Amniotic epithelial cell (primary cell): Measurements from ENCODE around the gene INO80B.
"Not testable (repeated sequence)": the region's sequence is repeated elsewhere in the genome, so short reads cannot be mapped to it uniquely, and the experiment has no call there.

Source experiments
- DNase-seq: peaks from one replicate; pipeline ENCODE4 v3.0.0-alpha.2; 2010; ENCODE audit warnings: low read depth

Gene INO80B

DNA sequence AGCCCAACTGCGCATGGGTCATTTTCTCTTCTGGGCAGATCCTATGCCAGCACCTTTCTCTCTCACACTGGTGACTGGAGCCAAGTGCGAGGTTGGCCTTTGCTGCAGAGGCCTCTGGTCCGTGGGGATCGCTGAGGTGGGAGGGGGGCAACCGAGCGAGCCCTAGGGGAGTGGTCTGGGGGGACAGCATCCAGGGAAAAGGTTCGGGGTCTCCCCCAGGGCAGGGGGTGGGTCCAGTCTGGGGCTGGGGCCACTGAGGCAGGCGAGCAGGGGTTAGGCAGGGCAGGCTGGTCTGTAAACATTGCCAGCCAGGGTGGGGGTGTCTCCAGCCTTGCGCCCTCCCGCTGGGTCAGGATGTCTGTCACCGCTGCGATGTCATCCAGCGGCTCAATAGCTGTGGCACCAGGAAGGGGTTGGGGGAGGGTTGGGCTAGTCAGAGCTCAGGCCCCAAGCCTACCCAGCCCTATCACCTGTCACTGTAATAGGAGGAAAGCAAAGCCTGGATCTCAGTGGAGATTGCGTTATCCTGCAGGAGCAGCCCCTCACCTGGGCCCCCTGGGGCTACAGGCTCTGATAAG lies 28.6 kb upstream of the INO80B start:
- no peak for DNase-seq

GRCh38 chr2:74427551-74427950 lies 27.3 kb upstream of the INO80B start:
- DNase-seq: no peak

DNA sequence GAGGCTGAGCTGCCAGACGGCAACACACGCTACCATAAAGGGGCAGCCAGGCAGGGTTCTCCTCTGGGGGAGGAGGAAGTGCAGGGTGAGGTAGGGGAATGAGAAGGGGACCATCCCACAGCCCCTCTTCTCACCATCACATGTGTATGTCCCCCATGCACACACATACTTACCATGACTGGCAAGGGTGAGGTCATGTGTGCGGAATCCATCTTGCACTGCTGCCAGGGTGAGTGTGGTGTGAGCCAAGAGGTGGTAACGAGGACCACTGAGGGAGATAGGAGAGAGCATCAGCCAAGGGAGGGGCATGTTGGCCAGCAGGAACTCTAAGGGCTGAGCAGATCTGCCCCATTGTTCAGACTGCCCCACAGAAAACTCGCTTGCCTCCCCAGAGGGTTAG lies 26.2 kb upstream of the INO80B start:
- DNase-seq: no peak

DNA sequence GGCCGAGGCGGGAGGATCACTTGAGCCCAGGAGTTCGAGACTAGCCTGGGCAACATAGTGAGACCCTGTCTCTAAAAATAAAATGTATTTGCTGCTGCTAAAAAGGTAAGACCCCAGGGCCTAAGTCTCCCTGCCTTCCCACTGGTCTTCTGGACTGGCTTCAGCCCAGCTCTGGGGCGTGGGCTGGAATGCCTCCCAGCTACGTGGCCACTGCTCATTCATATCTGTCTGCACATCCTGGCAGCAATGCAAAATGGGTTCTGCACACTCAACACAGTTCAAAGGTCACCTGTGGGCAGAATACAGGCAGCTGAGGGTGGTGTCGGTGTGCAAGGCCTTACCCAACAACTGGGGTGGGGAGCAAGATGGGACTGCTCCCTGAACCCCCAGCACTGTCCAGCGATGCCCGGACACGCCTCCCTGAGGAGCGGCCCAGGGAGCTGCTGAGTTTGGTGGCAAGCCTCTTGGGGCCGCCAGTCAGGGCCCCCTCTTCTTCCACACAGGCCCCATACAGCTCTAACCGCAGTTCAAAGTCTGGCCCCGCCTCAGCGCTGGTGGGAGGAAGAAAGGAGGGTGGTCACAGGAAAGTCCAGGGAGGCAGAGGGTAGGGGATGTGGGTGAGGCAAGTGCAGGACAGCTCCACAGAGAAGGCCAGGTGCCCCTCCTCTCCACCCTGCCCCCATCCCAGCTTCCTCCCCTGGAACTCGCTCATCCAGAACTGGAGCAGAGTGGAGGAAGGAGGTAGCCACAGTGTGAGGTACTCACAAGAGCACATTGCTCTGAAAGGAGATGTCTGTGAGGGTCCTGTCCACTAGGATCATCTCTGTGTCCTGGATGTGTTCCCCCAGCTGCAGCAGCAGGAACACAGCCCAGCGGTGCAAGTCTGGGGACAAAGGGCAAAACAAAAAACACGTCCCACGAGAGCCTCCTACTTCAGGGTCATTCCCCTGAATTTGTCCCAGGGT lies 25.1 kb upstream of the INO80B start:
- DNase-seq: peak; percentile 67

DNA sequence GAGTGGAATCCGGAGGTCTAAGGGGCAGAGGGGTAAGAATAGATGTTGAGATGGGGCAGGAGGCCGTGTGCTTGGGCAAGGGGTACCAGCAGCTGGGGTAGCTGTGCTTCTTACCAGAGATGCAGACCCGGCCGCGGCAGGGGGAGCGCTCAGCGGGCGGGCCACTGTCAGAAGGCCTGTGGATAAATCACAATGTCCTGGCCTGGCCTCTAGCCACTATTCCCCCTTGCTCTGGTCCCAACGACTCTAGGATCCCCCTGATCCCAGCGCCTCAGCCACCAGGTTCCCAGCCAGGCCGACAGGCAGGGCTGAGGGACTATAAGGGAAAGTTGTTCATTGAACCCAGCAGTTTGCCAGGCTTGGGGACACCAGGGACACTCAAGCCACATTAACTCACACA lies 24.4 kb upstream of the INO80B start:
- no peak for DNase-seq

GRCh38 chr2:74436111-74436805 lies 18.6 kb upstream of the INO80B start:
- DNase-seq: no peak

GRCh38 chr2:74436848-74437695 lies 17.8 kb upstream of the INO80B start:
- DNase-seq: no peak

DNA sequence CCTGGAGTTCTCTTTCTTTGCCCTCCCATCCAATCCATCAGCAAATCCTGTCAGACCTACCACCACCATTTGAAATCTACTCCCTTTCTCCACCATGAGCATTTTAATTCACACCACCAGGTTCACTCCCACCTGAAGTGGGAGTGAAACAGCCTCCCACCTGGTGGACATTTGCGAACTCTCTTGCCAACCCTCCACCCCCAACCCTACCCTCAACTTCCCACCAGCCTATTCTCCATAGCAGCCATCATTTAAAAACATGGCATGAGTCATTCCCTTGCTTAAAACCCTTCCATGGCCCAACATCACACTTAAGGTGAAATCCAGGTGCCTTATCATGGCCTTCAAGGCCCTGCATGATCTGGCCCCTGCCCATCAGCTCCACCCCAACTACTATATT lies 16.6 kb upstream of the INO80B start:
- DNase-seq: no peak

GRCh38 chr2:74439373-74439772 lies 15.5 kb upstream of the INO80B start:
- DNase-seq: no peak

GRCh38 chr2:74439803-74440377 lies 15.0 kb upstream of the INO80B start:
- peak; percentile 44 for DNase-seq

DNA sequence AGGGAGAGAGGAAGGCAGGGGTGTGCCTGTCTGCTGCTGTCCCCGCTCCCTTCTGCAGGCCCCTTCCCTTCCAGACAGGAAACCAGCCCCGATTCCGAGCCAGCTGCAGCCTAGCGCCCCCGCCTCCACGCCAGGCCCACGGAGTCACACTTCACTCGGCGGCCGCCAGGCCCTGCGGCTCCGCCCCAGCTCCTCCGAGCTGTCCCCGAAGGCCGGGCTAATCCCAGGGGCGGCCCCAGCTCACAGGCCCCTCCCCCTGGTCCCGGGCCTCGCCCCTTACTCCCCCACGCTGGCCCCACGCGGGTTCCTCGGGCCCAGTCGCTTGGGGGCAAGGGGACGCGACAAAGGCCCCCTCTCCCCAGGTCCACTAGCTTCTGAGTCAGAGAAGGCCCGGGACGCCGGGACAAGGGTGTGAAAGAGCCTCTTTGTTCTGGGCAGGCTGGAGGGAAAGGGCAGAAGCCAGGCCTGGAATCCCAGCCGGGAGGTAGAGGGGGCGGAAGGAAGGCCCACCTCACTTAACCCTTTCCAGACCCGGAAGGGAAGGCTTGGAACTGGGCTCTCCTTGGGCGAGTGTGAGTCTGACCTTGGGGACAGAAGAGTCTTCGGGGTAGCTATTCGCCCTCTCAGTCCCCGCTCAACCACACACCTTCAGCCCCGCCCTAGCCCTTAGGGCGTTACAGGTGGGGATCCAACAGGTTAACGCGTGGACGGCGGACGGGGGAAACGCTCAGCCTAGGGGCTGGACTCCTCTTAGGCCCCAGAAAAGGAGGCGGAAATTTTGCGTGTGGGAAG lies 14.3 kb upstream of the INO80B start:
- DNase-seq: peak; percentile 73

DNA sequence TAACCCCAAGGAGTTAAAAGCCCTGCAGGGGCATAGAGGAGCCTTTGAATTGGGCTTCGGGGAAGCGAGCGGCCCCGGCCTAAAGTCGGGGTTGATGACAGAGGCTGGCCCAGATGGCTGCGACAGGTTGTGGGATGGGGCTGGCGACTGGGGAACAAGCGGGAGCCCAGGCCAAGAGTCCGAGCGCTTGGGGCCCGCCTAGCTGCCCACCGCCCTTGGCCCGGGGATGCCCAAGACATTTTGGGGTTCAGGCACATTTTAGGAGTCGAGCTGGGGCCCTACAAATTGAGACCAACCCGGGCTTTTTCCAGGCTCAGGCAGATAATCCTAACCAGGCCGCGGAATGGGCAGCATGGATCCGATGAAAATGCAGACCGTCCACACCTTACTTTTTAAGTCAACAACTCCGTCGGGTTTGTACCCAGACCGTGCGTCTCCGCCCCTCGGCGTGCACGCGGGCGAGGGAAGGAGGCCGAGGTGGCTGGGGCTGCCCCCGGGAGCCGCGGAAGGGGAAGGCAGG lies 13.7 kb upstream of the INO80B start:
- DNase-seq: no peak

DNA sequence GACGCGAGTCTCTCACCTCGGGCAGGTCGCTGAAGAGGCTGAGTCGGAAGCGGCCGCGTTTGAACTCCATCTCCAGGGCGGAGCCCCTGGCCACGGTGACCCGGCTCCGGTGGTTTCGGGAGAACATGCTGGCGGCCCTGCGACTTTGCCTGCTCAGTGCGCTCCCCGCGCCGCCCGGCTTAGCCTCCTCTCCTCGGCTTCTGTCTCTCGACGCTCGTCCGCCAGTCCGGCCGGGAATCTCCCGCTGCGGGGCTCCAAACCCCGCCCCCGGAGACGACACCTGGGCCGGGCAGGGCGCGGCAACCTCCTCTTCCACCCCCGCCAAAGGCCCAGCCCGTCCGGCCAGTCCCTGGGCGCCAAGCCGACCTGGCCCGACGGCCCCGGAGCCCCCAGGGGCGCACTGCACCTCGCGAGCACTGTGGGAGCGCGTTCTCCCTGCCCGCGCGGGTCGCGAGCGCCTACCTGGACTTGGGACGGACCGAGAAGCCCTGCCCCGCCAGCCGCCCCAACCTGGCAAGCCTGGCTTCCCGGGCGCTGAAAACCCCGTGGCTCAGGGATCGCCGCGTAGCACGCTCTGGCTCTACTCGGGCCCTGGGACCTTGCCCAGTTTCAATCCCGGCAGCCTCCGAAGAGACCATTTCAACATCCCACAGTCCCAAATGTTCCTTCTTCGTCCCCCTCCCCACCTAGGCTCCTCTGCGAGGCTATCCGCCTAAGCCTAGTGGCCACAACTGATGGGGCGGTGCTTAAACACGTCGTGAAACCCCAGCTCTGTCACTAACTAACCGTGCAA lies 13.0 kb upstream of the INO80B start, which contains the start of gene RTKN:
Gene RTKN, minus strand, starts transcription at position 248 of the 793 bp plus-strand sequence. Its CDS starts 121 bp downstream, at position 127.
- DNase-seq: no peak

GRCh38 chr2:74442483-74443297 lies 12.2 kb upstream of the INO80B start:
- not testable (repeated sequence) for DNase-seq

- no peak for DNase-seq
These were observed 10.2 kb upstream of the INO80B start for GRCh38 chr2:74444498-74445318.

- no peak for DNase-seq
These were observed 7.5 kb upstream of the INO80B start for GRCh38 chr2:74447230-74447999.

DNA sequence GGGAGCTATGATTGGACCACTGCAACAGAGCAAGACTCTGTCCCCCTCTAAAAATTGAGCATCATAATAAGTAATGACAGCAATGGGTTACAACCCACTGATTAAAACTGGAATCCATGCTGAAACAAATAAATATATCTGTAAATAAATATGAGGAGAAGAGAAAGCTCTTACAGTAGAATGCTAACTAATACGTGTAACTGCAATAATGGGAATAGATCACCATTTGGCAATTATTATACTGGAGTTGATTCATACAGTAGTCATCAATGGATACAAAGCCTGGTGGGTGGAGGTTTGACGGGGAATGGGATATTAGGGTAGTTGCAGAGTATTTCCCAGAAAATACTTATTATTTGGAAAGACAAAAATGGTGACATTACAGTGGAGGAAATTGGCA lies 6.1 kb upstream of the INO80B start:
- no peak for DNase-seq
